Posterior vena cava (tissue), 2 donors: ENCODE results near the gene KIAA0825. TPM values are rescaled to one million over a fixed set of nuclear protein-coding genes. Genes with fewer than 3 reads are reported as not detected.

Source experiments
- DNase-seq: peaks from one replicate; pipeline ENCODE4 v3.0.0-alpha.2; 2020; ENCODE audit warnings: low spot score
- intact Hi-C, 2 donors: fragments of 100-400 bp; cut with DNase I; formaldehyde crosslinking; loops; one replicate each; pipeline versions ENCODE4 v1.14.1 to v1.14.2; 2022 to 2023
- total RNA-seq, 2 donors: library from RNA; stranded (reverse); fragmentation: NEBNext Ultra II Directional; extraction: Animal tissue kit (Norgen Biotek cat#: 25700); gene quantifications; one replicate each; pipeline ENCODE4 v1.2.1, GENCODE V29; 2021
- donor health status: DM: yes; HTN: yes; CAD: no.
- donor health status: DM: yes; HTN: yes; CAD: no.

KIAA0825 gene
- total RNA-seq, 2 donors from 2014 or later = 4.7 to 4.8 TPM

DNA sequence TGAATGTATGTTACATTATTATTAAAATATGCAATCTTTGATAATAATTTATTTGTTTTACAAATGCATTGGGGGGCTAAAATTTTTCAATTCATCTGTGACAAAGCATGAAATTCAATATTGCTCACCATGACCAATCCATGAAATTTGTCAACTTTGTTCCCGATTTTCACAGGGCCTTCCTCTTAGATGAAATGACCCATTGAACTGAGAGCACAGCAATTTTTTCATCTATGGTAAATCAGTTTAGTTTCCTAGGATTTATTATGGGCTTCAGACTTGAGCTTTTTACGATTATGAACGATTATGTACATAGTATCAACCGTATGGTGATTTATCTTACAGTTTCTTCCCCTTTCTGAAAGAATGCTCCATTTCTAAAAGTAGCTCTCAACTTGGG is 157.3 kb downstream of the KIAA0825 start:
- intact Hi-C loops = no loop called here
- DNase-seq = no peak

DNA sequence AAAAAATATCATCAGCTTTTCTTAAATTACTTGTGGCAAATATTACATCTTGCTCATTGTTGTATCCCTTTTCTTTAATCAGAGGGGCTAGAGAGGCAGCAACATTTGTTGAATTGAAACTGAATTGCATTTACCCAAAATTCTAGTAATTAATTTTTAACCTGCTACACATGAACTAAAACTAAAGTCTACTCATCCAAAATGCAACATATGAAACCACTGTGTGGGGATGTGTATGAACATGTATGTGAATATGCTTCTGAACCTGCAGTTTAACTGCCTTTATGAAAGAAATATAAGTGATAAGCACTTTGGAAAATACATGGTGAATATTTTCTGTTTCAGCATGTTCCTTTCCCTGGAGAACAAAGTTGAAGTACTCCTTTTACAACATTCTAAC is 158.5 kb downstream of the KIAA0825 start:
- intact Hi-C loops = no loop called here
- DNase-seq = no peak

- intact Hi-C loops = no loop called here
- DNase-seq = no peak
Measured at GRCh38 chr5:94457788-94458187, 160.6 kb downstream of the KIAA0825 start.

DNA sequence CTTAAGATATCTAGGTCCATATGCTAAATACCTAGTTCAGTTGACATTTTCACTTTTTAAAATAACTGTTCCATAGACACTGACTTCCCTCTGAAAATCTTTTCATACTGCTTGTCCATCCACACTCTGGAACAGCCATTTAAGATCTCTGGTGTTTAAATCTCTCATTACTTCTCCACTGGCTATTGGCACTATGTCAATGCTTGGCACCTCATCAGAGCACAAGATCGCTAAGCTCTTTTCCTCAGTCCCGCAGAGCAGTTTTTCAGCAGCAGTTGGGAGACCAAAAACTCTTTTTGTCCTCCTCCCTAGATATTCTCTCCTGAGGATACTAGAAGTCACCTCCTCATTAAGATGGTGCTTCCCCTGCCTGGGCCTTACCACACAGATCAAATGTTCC is 172.7 kb downstream of the KIAA0825 start:
- no peak for DNase-seq
- intact Hi-C loops = no loop called here

DNA sequence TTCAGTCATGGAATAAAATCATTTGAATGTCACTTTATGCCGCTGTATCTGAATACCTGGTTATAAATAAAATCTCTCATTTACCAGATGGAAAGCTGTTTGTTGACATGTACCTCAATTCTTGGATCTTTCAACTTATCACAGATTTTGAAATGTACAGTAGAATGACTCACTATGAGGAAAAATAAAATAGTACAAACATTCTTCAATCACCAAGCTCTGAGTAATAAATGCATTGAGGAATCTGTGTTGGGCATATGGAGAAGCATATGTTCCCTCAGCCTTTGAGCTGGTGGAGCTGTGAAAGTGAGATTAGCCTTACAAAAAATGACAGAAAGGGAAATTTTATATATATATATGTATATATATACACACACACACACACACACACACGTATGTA is 175.4 kb downstream of the KIAA0825 start:
- intact Hi-C loops = no loop called here
- DNase-seq = no peak

- intact Hi-C loops = no loop called here
- DNase-seq = no peak
Measured at GRCh38 chr5:94442076-94442475, 176.3 kb downstream of the KIAA0825 start.

DNA sequence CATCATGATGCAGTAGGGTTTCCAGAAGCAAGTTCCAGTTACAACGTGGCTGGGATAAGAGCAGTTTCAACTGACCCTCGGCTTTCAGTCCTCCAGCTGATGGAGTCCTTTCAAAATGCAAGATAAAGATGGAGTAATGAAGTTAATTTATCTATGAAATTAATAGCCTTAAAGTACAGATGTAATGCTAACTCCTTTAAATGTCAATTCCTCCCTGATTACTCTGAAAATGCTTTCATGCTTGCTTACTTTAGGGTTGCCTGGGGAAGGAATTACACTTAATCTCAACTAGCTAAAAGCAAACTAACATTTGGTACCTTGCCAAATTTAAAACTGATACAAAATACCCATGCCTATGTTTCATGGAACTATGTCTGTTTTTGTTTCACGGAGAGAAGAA is 178.4 kb downstream of the KIAA0825 start:
- intact Hi-C loops = no loop called here
- DNase-seq = no peak

DNA sequence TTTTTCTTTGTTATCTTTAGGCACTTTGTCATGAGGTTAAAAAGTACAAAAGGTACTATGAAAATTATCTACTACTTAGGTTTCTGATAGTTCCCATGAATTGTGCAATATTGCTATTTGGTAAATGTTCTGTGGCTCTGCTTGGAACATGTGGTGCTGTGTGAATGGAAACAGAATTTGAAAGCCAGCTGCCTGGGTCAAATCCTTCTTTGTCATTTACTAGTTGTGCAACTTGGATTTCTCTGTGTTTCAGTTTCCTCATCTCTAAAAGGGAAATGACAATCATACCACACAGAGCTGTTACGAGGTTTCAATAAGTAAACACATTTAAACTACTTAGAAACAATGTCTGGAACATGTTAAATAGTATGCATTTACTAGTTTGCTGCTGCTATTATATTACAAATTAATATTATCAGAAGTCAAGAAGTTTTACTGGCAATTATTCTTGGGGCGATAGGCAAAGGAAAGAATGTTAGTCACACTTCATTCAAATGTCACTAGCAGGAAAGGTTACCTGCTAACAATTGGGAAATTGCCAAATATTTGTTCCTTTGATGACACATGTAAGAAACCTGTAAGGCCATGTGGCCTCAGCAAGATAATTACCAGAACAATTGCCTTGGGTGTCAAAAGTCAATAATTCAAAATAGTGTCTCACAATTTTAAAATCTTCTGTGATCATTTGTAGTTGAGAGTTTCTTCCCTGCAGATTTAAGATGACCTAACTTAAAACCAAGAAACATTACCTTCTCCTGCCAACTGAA is 184.8 kb downstream of the KIAA0825 start:
- intact Hi-C loops = no loop called here
- no peak for DNase-seq

DNA sequence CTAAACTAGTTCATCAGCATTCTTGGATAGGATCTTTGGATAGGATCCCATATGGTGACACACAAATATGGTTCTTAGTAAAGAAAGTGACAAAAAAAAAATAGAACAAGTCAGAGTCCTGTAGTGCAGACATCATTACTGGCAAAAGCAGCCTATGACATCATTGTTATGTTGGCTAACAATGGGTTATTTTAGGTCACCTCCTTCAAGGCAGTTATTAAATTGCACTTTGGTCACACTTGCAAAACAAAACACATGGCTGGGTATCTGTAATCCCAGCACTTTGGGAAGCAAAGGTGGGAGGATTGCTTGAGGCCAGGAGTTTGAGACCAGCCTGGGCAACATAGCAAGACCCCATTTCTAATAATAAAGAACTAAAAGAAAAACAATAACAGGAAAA is 185.9 kb downstream of the KIAA0825 start:
- intact Hi-C loops = no loop called here
- no peak for DNase-seq

DNA sequence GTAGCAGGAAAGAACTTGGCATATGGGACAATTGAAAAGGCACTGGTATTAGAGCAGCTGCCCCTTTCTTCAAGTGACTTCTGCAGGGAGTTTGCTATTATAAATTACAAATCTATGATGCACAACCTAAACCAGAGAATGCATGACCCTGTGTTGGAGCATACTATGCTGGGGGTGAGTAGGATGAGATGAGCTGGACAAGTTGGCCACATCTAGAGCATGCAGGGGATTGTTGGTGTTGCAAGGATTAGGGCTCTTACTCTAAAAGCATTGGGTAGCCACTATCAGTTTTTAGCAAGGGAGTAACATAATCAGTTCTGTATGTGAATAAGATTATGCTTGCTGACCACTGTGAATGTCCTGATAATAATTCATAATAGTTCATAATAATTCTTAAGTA is 186.7 kb downstream of the KIAA0825 start:
- intact Hi-C loops = no loop called here
- no peak for DNase-seq

GRCh38 chr5:94429566-94429965 is 188.8 kb downstream of the KIAA0825 start:
- intact Hi-C loops = no loop called here

DNA sequence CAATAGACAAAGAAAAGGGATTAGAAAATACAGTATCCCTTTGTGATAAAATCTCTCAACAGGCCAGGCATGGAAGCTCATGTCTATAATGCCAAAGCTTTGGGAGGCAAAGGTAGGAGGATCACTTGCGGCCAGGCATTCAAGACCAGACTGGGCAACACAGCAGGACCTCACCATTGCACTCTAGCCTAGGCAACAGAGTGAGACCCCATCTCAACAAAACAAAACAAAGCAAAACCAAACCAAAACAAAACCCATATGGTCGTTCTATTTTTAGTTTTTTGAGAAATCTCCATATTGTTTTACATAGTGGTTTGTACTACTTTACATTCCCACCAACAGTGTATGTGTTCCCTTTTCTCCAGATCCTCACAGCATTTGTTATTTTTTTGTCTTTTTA is 193.0 kb downstream of the KIAA0825 start:
- no peak for DNase-seq
- intact Hi-C loops = no loop called here

More at GRCh38 chr5:94429566-94429965, 188.8 kb downstream of the KIAA0825 start:
- no peak for DNase-seq

DNA sequence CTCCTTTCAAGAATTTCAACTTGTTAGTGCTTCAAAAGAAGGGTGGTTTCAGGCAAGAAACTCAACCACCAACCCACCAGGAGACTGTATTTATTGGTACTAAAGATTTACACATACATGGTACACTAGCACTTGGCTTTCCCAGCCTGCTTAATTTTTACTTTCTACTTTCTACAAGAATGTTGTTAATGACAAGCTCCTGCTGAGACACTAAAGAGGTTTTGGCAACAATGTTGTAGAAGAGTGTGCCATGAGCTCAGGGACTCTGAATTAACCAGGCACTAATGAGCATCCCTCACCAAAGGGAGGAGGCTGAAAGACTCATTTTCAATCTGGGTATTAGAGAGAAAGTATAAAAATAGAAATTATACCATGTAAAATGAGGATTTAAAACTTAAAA is 195.0 kb downstream of the KIAA0825 start:
- DNase-seq = no peak
- intact Hi-C loops = no loop called here

- intact Hi-C loops = no loop called here
- no peak for DNase-seq
Measured at GRCh38 chr5:94422812-94423211, 195.6 kb downstream of the KIAA0825 start.

DNA sequence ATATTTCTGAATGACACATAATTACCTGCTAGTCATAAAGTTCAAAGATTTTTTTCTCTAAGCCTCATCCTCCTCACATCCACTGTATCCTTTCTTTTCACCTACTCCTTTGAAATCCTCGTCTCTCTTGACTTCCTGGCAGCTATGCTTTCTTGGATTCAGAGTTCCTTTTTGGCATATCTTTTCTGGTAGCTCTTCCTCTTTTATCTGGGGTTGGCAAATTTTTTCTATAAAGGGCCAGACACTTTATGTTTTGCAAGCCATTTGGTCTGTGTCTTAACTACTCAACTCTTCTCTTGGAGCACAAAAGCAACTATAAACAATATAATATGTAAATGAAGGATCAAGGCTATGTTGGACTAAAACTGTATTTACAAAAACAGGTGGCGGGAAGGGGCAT is 197.5 kb downstream of the KIAA0825 start:
- intact Hi-C loops = no loop called here

DNA sequence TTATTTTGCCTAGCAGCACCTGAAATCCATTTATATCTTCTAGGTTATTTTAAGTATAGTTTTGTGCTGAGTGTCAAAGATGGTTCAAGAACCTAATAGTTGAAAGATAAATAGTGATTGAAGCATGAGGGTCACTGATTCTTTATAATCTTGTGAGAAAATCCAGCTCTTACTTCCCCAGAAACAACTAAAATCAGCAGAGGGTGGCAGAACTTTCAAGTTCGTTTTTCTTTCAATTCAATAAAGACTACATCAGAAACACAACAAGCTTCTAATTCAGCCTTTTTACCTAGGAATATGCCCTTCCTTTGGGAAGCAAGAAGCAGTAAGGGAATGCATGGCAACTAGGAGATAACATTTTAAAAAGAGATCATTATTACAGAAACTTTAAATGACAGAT is 202.6 kb downstream of the KIAA0825 start:
- intact Hi-C loops = no loop called here
- DNase-seq = no peak

More for the DNA sequence above, 197.5 kb downstream of the KIAA0825 start:
- no peak for DNase-seq

DNA sequence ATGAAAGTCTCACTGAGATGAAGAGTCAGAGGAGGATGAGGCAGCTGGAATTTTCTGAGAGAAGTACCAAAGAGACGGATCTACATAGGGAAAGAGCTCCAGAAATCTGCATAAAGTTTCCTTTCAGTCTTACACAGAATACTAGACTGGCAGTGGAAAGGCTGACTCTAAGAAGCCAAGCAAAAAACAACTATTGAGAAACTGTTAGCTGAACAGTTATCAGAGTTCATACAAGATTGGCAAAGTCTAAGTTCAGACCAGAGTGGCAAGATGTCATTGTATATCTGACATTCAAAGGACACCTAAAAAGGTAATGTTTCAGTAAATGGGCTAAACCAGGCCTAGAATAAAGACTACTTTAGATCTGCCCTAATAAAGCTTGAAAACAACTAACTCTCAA is 209.0 kb downstream of the KIAA0825 start:
- intact Hi-C loops = loop anchor here in 1 of 2 donors (10.0 kb wide), 1 partner anchor 315 kb away; no protein-coding TSS in a partner anchor
- no peak for DNase-seq

DNA sequence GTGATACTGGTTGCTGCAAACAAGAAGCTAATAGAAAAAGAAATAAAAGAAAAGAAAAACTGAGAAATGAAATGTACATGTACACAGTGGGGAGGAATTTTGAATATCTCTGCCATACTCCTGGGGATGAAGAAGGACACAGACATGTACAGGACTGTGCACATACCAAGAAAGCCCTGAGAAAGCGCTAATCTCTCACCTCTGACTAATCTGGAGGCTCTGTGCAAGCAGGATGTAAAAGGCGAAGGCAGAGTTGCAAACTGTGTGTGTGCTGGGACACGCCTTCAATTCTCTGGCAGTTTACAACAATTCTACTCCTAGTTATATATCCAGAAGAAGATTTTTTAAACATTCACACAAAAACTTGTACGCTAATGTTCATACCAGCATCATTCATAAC is 211.4 kb downstream of the KIAA0825 start:
- DNase-seq = no peak
- intact Hi-C loops = loop anchor here in 1 of 2 donors (10.0 kb wide), 1 partner anchor 318 kb away; no protein-coding TSS in a partner anchor

GRCh38 chr5:94403483-94403882 is 214.9 kb downstream of the KIAA0825 start:
- DNase-seq = no peak
- intact Hi-C loops = loop anchor here in 1 of 2 donors (10.0 kb wide), 1 partner anchor 321 kb away; no protein-coding TSS in a partner anchor

DNA sequence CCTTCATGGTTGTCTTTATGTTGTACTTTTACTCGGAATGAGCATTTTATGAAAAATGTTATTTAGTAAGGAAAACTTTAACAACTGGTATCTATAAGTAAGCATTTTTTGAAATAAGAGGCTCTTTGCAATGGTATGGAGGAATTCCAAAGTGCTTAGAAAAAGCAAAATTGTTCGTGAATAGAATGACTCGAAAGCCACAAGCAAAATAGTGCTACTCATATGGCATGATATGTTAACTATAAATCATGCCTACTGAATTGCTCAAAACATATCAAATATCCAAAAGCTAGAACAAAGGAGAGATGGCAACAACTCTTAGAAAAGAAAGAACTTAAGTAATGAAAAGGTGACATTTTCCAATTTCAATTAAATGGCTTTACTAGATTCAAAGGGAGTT is 216.3 kb downstream of the KIAA0825 start:
- intact Hi-C loops = loop anchor here in 1 of 2 donors (10.0 kb wide), 1 partner anchor 323 kb away; no protein-coding TSS in a partner anchor
- no peak for DNase-seq

DNA sequence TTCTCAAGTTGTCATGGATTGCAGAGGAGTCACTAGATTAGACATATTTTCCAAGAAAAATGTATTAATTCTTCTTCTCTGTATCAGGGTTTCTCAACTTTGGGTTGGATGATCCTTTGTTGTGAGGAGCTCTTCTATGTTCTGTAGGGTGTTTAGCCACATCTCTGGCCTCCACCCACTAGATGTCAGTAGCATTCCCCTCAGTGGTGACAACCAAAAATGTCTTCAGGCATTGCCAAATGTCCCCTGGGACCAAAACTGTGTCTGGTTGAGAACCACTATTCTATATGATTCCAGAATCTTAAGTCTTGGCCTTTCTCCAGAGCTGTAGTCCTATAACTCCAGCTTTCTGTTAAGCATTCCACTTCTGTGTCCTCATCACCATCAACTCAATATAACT is 220.9 kb downstream of the KIAA0825 start:
- intact Hi-C loops = no loop called here

More for the DNA sequence above, 220.9 kb downstream of the KIAA0825 start:
- DNase-seq = no peak
